ENCODE measurements around the gene TFF2.

The TFF2 gene

DNA sequence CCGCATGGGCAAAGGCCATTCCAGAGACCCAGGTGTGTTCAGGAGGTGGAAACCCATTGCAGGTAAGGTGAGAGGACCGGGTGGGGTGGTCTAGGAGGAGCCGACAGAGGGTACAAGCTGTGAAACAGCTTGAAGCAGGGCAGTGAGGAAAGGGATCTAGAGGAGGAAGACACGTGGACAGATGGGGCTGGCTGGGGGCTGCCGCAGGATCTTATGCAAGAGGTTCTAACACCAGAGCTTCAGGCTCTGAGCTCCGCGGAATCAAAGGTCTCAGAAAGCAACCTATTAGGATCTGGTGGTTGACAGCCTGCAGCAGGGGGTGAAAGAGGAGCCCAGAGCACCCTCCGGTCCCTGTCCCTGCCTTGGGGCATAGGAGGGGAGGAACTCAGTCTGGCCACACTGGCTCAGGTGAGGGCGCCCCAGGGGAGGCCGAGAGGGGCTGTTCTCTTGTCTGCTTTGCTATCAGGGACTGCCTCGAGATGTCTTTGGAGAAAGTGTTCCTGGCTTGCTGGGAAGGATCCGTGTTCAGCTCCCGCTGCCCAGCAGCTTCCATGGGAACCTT, 13.6 kb upstream of the TFF2 start:
- DNase-seq: no peak

DNA sequence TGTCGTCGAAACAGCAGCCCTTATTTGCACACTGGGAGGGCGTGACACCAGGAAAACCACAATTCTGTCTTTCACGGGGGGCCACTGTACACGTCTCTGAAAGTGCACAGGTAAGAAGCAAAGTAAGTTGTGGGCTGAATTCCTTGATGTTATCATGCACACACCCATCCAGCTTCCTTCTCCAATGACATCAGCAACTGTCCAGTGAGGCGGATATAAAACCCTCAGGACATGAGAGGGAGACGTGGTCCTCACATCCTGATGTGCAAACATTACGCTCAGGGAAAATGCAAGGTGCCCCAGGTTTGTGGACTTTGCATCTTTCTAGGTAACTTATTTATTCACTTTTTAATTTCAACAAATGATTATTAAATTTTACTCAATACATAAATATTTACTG, 12.5 kb upstream of the TFF2 start:
- no peak for DNase-seq

DNA sequence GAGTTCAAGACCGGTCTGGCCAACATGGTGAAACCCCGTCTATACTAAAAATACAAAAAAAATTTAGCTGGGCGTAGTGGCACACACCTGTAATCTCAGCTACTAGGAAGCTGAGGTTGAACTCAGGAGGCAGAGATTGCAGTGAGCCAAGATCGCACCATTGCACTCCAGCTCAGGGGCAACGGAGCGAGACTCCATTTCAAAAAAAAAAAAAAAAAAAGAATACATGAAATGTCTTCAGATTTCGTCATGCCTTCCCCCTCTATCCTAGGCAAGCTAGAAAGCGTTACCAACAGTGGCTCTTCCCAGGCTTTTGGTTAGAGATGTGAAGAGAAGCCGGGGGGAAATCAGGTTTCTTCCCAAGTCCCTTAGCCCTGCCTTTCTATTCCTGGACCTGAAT, 11.9 kb upstream of the TFF2 start:
- no peak for DNase-seq

DNA sequence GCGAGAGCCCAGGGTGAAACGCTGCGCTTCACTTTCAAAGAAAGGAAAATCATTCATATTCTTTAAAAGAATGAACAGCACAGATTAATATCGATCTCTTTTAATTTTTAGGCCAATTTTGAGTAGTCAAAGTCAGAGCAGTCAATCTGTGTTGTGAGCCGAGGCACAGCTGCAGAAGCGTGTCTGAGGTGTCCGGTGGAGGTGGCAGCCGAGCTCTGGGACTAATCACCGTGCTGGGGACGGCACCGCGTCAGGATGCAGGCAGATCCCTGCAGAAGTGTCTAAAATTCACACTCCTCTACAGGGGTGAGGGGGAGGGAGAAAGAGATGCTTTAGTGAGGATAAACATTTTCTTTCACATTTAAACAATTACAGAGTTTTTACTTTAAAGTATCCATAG, 11.4 kb upstream of the TFF2 start:
- no peak for DNase-seq

DNA sequence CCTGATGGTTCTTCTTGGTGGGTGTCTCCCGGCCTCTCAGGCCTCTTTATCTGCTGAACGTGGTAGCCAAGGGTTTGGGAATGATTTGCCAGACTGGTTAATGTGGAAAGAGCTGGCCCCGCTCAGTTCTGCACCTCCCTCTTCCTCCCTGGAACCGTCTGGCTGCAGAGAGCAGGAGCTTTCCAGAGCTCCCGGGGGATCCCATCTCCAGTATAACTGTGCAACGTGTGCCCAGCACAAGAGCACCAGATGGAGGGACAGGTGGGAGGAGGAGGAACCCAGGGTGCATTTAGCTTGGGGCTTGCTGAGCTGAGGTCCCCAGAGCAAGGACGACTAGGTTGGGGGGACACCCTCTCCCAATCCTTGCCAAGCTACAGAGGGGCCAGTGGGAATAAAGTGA, 10.5 kb upstream of the TFF2 start:
- DNase-seq: no peak

DNA sequence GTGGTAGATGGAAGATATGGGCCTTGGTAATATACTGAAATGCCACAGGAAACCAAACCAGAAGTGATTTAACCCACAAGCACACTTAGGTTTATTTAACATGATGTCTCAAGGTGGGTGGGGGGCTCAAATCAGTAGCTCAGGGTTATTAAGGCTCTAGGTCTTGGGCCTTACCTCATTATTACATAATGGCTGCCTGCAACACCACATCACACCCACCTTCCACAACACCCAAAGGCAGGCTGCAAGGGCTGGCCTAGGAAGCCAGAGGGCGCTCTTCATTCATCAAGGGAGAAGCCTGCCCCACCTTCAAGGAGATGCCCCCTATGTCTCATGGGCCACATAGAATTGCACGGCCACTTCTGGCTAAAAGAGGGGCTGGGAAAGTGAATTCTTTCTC, 9.5 kb upstream of the TFF2 start:
- DNase-seq: peak; percentile 26

DNA sequence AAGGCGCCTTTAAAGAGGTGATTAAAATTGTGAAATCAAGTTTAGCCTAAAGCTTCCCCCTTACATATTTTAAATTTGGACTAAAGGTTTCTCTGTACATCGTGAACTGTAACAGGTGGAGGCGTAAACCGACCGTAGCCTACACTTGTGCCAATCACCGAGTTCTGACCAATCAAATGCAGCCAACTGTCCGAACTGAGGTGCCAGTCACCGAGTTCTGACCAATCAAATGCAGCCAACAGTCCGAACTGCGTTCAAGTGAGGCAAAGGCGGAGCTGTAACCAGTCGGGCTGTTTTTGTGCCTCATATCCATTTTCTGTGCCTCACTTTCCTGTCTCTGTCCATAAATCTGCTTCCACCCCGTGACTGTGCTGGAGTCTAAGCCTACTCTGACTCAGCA, 8.1 kb upstream of the TFF2 start:
- no peak for DNase-seq

DNA sequence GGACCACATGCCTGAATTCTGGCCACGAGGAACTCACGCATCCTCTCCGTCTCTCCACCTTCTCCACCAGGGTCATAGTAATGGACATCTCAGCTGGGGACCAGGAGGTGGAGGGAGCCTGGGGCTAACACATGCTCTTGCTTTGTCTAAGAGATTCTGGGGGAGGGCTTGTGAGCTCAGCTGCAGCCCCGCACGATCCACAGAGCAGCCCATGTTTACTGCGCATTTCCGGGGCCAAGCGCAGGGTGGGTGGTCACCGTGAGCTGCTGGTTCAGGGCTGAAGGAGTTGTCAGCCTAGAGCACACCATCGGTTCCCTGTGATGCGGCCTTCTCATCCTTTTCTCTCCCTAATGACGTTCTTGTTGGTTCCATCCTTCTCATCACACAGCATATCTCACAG, 7.5 kb upstream of the TFF2 start:
- no peak for DNase-seq

DNA sequence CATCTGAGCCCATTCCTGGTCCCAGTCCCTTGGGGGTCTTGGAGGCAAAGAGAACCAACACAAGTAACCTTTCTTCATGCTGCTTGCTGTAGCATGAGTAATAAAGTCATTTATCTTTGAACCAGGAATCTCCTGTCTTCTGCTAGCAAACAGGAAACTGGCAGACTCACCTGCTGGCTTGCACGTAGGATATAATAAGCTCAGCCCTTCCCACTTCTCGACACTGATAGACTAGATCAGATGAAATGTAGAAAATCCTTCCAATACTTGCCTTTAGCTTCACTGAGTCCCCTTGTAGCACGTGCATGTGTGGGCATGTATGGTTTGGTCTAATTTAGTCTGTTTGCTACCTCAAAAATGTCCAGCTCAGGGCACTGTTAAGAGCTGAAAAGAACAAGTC, 6.5 kb upstream of the TFF2 start:
- no peak for DNase-seq

DNA sequence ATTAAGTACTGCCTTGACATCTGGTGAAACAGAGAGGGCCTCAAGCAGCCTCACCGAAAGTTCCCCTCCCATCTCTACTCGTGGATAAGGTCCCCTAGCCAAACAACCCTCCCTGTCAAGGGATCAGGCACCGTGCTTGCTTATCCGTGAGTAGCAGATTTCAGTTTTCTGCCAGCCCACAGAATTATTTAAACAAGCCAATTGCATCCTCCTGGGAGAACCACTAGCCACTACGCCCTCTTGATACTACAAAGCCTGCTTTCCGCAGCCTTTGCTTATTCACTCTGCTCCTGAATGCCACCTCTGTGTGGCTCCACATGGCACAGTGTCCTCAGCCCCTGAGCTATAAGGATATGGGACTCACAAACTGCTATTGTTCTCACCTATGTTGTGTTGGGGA, 5.9 kb upstream of the TFF2 start:
- DNase-seq: no peak

DNA sequence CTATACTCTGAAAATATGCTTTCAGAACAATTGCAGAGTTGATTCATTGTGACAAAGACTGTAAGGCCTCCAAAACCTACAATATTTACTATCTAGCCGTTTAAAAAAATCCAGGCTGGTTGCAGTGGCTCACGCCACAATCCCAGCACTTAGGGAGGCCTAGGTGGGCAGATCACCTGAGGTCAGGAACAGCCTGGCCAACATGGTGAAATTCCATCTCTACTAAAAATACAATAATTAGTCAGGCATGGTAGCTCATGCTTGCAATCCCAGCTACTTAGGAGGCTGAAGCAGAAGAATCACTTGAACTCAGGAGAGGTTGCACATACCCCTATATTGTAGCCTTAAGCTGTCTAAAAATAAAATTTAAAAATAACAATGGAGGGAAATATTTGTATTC, 5.3 kb upstream of the TFF2 start:
- DNase-seq: no peak

DNA sequence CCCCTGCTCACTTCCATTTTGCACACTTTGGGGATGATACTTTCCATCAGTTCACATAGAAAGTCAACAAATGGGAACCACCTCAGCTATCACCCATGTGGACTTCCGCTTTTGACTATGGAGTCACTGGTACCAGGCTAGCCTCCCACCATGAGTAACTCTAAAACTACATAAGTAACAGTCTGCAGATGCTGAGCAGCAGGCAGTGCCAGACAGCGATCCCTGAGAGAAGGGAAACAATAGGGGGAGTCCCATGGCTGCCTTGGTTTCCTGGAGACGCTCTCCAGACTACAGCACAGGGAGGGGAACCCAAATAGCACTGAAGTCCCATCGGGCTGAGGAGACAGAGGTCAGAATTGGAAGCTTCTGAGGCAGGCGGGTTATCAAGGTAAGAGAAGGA, 2.8 kb upstream of the TFF2 start:
- DNase-seq: no peak

DNA sequence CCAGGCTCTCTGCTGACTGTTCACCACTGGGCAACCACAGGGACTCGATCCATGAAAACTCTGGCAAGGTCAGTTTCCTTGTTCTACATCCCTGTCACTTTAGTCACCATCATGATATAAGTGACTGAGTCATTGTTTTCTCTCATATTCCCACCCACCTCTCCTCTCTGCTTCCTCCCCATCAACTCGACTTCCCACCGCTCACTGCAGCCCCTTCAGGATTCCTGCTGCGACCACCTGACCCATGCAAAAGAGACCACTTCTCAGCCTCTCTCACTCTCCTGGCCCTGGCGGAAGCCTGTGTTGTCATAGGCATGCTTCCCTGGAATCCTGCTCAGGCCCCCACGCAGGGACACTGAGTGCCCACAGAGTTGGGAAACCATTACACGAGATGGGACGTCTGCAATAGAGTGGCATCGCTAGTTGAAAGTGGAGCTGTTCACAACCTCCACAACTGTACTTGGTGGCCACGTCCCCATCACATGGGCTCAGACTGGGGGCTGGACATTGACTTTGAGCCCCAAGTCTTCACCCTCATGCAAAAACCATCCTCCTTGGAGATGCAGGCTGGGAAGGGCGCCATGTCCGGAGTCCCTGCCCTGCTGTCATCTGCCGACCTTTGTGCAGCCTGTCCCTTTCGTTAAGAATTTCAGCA, 1.8 kb upstream of the TFF2 start:
- no peak for DNase-seq

DNA sequence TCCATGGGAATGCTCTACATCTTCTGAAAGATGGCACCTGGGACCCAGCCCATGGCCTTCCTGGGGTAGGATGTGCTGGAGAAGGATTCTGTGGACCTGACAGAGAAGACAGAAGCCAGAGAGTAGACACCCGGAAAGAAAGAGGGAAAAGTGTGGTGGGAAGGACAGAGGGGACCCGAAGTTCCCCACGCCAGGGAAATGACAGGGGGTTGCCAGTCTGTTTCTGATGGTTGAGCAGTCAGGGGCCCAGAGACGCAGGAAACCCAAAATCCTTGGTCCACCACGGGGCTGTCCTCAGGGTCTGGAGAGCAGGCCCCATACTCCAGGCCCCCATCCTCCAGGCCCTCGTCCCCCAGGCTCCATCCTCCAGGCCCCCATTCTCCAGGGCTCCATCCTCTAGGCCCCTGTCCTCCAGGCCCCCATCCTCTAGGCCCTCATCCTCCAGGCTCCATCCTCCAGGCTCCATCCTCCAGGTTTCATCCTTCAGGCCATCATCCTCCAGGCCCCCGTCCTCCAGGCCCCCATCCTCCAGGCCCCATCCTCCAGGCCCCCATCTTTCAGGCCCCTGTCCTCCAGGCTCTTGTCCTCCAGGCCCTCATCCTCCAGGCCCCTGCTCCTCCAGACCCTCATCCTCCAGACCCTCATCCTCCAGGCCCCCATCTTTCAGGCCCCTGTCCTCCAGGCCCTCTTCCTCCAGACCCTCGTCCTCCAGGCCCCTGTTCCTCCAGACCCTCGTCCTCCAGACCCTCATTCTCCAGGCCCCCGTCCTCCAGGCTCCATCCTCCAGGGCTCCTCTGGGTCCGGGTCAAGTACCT, 1.0 kb upstream of the TFF2 start:
- DNase-seq: no peak

DNA sequence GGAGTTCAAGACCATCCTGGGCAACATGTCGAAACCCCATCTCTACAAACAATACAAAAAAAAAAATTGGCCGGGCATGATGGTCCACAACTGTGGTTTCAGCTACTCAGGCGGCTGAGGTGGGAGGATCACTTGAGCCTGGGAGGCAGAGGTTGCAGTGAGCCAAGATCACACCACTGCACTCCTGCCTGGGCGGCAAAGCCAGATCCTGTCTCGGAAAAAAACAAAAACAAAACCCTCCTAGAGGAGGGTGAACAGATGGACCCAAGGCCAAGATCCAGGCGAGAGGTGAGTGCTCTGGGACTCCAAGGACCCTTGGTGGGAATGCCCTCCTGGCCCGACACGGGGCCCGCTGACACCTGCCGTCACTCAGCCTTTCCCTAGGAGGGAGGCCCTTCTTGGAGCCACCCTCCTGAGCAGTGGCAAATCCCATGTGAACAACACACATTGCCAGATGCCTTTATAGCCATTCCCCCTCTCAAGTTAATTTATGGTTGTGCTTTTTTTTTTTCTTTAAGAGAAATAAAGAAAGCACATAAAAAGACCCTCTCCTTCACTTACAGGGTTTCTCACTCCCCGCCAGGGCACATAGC, 380 bp downstream of the TFF2 start:
- DNase-seq: no peak

DNA sequence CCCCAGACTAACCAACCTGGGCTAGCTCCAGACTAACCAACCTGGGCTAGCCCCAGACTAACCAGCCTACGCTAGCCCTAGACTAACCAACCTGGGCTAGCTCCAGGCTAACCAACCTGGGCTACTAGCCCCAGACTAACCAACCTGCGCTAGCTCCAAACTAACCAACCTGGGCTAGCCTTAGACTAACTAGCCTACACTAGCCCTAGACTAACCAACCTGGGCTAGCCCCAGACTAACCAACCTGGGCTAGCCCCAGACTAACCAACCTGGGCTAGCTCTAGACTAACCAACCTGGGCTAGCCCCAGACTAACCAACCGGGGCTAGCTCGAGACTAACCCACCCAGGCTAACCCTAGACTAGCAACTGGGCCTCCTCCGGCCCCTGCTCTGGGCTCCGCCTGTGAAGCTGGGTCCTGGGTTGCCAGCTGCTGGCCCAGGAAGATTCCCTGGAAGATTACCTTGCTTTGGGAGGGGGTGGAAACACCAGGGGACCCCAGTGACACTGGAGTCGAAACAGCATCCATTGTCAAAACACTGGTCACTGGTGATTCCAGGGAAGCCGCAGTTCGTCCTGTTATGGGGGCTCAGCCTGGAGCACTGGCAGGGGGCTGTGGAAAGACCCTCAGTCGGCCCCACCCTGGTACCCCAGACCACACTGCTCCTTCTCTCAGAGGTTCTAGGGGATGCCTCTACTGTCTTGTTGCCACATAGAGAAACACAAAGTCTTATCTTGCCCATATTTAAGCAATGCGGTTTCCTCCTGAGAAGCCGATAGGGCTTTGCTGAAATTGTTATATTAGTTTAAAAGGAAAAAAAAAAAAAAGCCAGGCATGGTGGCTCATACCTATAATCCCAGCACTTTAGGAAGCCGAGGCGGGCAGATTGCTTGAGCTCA, 1.1 kb downstream of the TFF2 start:
- no peak for DNase-seq

DNA sequence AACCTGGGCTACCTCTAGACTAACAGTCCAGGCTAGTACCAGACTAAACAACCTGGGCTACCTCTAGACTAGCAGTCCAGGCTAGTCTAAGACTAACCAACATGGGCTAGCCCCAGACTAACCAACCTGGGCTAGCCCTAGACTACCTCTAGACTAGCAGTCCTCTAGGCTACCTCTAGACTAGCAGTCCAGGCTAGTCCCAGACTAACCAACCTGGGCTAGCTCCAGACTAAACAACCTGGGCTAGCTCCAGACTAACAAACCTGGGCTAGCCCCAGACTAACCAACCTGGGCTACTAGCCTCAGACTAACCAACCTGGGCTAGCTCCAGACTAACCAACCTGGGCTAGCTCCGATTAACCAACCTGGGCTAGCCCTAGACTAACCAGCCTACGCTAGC, 2.0 kb downstream of the TFF2 start:
- no peak for DNase-seq

DNA sequence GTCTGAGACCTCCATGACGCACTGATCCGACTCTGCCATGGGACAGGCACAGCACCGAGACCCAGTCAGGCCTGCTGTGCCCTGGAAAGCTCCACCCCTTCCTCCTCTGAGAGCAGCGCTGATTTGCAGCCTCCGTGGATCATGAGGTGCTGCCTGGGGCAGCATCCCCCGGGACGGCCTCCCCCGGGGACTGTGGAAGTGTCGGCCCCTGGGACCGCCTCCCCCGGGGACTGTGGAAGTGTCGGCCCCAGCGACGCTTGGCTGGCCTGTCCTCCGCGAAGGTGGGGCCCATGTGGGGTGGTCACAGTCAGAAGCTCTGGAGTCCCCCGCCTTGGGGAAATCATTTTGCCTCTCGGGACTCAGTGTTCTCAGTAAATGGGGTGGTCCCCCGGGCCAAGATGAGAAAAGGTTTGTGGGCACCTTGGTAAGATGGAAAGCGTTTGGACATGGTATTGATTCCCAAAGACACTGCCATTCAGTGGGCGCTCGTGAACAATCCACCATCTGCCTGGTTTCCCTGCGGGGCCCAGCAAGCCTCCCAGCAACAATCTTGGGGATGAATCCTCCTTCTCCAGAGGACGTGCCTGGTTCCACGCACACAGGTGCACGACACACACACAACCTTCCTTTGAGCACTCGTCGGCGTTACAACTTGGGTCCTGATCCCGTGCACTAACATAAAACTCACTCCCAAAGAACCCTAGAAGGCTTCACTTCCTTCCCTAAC, 3.0 kb downstream of the TFF2 start:
- DNase-seq: no peak

DNA sequence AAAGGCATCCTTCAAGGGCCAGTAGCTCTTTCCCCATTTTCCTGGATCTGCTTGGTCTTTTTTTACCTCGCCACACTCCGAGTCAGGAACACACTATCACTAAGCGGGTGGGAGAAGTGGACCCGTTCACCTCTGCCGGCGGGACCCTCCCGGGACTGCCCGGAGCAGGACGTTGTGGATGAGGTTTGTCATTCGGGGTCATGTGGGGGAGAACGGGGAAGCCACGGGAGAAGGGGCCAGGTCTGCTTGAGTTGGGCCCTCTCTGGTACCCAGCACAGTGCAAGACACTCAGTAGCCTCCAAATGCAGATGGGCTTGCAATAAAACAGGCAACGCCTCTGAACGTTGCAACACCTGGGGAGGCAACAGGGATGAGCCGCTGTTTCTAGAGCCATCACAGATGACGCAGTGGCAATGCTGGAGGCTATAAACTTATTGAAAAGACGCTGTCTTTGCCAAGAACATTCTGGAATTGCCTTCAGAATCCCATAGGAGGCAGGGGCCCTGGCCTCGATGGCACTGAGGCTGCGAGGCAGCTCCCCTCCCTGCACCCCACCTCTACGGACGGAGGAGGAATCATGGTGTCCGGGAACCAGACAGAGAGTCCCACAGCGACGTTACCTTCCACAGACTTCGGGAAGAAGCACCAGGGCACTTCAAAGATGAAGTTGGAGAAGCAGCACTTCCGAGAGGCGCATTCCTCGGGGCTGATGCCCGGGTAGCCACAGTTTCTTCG, 3.8 kb downstream of the TFF2 start:
- DNase-seq: no peak

DNA sequence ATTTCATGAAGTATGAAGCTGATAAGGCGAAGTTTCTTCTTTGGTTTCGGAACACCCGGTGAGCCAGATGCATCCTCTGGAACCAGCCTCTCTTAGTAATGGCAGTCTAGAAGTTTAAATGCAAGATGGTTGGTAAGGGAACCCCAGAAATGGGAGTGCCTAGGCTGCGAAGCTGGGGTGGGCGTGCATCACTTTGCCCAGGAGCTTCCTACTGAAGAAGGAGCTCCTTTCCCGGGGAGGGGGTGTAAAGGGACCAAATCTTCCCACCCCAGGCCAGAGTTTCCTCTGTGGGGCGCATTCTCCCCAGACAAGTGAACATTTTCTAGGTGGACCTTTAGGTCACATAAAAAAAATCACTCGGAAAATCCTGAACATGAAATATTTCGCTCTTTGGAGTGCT, 4.4 kb downstream of the TFF2 start:
- no peak for DNase-seq

DNA sequence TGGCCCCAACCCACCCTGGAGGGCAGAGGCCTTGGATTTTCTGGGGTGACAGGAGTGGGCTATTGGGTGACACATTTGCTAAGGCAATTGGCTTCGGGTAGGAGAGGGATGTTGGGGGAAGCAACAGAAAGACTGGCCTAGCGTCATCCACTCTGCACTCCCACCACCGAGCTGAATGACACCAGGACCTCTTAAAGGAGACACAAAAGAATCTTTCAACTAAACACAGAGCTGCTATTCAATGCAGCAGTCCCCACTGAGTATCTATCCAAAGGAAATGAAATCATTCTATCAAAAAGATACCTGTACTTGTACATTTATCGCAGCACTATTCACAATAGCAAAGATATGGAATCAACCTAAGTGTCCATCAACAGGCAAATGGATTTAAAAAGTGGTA, 6.2 kb downstream of the TFF2 start:
- DNase-seq: no peak

Measured in stimulated activated CD4-positive, alpha-beta T cell treated with anti-CD3 and anti-CD28 coated beads, Interleukin-4, amount 100 ng/mL, for 24 hours (primary cell).